Globus pallidus (tissue), 1 donor: Measurements from ENCODE around the gene PECR.
A peak's percentile ranks its signal among the peaks of the same experiment; 100 is the strongest.

Source experiments
- DNase-seq: peaks from one replicate; pipeline ENCODE4 v3.0.0-alpha.2; 2015; ENCODE audit warnings: low spot score

PECR gene

DNA sequence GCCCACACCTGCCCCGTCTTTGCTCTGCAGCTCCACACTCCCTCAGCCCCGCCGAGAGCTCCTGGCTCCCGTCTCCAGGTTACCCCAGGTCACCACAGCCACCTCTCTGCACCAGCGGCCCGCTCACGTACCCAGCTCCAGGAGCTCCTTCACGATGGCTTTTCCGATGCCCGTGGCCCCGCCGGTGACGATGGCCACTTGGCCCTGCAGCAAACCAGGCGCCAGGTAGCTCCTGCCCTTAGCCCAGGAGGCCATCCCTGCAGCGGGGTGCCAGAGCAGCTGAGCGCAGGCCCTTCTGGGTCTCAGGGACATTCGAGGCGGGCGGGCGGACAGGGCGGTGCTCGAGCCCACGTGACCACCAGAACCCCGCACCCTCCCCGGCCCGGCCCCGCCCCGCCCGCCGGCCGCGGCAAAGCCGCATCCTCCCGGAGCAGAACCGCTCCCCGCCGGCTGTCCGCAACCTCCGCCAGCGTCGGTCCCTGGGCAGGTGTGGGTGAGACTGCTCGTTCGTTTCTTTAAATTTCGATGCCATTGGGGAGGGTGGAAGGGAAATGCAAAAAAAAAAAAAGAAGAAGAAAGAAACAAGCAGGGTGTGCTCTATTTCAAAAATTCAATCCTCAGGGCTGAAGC, at the start of gene PECR, which contains the start of gene TMEM169:
PECR (minus strand) TSS at position 323 of the 630 bp plus-strand sequence; CDS start at position 255, 68 bp downstream.
TMEM169 (plus strand) TSS at position 433 of the 630 bp plus-strand sequence. CDS start 14,045 bp downstream, outside the sequence.
- peak; percentile 83 for DNase-seq

DNA sequence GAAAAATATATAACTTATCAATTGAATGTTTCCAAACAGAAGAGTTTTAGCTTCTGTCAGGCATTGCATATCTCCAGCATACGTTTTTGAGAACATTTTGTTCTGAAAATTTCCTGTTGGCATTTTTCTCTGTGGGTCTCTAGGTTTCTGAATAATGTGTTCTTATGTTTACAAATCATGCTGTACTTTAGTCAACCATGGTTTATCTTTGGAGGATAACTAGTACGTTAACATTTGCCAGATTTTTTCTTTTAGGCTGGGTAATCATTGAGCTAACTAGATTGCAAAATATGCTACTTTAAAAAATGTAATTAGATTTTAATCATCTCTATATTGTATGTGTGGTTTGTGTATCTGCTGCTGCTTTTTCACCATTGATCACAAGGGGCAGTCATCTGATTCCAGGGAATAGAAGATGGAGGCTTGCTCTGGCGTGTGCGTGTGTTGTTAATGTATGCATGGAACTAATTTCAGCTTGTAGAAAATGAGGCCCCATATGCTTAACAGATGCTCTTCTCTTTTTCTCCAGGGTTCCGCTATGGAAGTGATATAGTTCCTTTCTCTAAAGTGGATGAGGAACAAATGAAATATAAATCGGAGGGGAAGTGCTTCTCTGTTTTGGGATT, 48.9 kb upstream of the PECR start:
- DNase-seq = no peak

DNA sequence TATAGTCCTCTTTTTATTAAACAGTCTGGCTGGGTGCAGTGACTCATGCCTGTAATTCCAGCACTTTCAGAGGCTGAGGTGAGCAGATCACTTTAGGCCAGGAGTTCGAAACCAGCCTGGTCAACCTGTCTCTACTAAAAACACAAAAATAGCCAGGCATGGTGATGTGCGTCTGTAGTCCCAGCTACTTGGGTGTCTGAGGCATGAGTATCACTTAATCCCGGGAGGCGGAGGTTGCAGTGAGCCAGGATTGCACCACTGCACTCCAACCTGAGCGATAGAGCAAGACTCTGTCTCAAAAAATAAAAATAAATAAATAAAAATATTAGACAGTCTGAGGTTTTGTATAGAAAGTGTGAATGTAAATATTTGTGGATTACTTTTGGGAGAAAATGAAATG, 45.3 kb upstream of the PECR start:
- DNase-seq = no peak

DNA sequence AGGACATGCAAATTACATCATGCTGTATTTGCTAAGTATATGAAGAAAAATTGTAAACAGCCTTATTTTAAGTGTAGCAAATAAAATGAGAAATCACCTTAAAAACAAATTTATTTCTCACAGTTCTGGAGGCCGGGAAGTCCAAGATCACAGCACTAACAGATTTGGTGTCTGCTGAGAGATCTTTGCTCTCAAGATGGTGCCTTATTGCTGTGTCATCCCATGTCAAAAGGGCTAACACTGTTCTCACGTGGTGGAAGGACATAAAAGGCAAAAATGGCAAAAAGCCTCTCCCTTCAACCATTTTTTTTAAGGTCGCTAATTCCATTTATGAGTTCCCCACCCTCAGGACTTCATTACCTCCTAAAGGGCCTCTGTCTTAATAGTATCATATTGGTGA, 39.6 kb upstream of the PECR start:
- no peak for DNase-seq

DNA sequence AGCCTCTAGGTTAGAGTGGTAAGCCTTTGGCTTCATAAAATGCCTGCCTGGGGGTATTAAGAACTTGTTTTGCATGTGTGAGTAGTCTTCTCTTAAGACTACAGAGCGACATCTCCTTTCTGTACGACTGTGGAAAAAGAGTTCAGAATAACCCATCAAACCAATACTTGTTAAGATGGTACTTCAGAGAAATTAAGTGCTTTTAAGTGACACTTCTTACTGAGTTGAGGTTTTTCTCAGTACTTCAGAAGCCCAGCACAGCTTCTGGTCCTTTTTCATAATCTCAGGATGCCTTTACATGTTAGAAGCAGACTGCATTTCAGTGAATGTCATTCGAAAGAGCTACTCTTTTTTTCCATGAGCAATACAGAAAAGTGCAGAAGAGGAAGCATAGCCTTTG, 38.4 kb upstream of the PECR start:
- DNase-seq = no peak

DNA sequence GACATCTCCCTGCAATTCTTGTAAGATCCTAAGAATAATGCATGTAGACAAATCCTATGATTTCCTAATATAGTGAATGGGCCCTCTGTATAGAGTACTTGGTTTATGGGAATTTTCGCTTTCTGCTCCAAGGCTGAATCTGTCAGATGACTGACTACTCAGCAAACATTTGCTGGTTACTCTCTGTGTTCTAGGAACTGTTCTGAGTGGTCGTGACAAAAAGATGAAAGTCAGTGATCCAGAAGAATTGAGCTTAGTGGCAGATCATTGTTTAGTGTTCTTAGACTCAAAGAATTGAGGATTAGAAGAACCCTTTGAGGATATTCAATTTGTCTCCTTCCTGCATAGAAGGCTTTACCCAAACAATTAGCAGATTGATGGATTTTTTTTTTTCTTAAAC, 37.5 kb upstream of the PECR start:
- no peak for DNase-seq

DNA sequence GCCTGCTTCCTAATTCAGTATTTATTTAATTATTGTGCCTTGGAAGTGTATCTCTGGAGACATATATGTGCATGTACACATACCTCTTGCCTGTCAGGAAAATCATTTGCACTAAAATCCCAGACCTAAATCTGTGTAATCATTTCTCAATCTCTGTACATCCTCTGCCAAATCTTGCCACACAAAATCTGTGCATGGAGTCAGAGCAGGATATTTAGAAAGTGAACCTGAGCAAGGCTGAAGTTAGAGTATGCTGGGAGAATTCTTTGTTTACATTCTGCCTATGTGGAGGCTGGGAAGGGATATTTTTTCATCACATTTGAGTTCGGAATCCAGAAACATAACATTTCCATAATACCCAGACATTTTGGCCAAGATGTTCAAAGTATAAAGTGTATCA, 36.9 kb upstream of the PECR start:
- DNase-seq = no peak

DNA sequence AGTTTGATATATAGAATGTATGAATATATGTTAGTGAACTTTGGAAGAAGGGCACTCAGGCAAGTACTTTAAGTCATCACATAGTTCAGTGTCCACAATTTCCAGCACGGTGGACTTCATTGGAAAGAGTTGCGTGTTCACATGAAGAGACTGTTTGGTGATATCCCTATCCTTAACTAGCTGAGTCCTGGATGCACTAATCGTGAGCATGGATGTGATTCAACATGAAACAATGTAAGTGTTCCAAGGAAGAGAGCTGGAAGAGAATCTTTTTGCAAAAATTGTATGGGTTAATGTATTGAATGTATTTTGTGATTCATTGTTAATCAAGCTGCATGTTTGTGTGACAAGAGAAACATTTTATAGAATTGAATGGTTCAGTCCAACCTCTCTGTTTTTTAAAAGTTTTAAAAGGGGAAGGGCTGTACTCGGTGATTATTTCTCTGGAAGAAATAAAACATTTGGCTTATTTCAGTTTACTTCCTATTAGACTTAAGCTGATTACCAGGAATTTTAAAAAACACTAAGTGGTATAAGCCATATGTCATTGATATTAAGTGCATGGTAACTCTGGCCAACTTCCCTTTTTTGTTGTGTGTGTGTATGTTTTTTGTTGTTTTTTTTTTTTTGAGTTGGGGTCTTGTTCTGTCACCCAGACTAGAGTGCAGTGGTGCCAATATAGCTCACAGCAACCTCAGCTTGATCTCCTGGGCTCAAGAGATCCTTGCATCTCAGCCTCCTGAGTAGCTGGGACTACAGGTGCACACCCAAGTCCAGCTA, 36.1 kb upstream of the PECR start:
- no peak for DNase-seq

DNA sequence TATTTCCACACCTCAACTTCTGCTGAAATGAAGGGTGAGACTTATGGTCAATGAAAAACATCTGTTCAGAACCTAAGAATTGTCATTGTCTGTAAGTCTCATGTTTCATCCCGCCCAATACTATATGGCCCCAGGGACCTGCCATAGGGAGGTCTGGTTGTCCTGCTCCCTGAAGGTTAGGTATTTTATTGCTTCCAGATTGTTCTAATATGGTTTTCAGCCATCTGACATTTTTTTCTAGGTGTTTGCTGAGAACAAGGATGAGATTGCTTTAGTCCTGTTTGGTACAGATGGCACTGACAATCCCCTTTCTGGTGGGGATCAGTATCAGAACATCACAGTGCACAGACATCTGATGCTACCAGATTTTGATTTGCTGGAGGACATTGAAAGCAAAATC, 34.8 kb upstream of the PECR start:
- no peak for DNase-seq

DNA sequence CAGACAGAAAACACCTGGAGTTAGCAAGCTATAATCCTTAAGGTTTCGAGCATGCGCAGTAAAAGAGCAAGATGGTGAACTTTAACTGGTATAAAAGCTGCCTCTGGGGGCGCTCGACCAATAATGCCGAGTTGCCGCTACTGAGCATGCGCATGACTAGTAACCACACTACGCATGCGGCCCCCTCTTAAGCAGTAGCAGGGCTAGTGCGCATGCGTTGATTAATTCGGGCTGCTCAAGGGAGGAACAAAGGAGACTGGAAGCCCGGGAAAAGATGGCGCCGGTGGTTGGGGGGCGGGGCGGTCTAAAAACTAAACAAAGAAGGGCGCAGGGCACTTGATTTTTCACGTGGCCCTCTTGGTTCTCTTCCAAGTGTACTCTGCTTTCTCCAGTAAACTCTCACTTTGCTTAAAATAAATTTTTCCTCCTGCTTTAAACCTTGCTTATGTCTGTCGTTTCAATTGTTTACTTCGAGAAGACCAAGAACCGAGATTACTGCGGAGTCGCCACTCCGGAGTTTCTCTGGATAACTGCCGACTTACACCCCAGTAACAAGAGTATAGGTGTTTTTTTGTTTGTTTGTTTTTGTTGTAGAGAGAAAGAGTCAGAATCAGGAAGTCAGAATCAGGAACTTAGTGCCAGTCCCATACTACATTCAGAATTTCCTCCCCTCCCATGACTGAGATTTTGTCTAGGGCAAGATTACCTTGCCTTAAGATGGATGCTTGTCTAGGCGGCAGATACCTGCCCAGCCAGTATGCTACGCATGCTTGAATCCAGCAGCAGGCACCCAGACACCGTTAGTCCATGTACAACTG, 33.3 kb upstream of the PECR start:
- peak; percentile 97 for DNase-seq

DNA sequence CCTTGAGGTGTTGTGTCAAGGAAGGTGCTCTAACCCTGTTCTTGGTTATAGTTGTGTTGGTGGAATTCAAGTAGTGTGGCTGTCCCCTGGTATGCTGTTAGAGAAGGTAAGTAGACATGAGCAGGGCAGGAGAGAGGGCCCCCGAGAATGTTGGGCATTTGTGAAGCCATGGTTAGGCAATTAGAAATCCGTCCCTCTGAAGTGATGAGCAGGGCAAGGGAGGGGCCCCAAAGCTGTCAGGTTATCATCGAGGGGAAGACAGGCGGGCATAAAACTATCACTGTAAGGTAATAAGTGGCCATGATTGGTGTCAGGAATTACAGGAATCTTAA, 32.7 kb upstream of the PECR start:
- no peak for DNase-seq

DNA sequence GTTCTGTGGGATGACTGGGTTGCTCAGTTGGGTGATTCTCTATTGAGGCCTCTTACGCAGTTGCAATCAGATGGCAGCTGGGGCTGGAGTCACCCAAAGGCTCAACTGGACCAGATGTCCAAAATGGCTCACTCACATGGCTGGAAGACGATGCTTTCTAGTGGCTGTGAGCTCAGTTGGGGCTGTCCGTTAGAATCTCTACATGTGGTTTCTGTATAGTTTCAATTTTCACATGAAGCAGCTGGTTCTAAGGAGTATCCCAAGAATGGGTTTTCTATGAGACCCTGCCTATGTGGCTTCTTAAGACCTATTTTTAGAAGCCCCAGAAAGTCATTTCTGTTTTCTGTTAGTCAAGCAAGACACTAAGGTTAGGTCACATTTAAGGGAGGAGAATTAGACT, 32.0 kb upstream of the PECR start:
- DNase-seq = no peak

DNA sequence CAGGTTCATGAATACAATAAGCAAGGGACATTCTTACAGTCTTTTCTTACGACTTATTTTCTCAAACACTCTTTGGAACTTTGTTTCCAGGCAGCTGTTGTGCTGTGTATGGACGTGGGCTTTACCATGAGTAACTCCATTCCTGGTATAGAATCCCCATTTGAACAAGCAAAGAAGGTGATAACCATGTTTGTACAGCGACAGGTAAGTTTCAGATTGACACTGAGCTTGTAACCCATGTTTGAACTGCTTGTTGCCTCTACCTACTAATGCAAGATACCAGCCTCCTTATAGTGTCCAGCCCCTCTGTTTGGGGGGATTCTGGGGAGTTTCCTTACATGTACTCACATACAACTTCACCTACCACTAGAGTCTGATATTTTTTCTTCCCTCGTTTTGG, 31.3 kb upstream of the PECR start:
- no peak for DNase-seq

DNA sequence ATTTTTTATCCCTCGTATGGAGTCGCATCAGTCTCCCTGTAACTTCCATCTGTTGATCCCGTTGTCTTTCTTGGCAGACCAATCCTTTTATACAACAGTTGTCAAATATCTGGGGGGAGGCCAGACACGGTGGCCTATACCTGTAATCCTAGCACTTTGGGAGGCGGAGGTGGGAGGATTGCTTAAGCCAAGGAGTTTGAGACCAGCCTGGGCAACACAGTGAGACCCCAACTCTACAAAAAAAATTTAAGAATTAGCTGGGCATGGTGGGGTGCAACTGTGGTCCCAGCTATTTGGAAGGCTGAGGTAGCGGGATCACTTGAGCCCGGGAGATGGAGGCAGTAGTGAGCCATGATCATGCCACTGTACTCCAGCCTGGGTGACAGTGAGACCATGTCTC, 29.5 kb upstream of the PECR start:
- DNase-seq = no peak

DNA sequence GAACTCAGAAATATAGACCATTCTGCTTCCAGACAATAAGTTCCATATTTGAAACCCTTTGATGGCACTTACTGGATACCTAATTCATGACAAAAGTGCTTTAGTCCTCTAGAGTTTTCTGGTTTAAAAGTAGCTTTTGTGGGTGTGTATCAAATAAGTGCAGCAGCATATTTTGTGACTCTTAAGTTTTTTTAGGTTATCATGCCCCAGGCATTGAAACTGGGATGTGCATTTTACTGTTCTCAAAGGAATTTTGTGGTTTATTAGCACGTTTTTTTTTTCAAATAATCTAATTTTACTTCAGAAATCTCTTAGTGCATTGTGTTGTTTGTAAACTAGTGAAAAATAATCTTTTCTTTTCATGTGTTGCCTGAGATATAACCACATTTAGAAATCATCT, 29.0 kb upstream of the PECR start:
- DNase-seq = no peak

DNA sequence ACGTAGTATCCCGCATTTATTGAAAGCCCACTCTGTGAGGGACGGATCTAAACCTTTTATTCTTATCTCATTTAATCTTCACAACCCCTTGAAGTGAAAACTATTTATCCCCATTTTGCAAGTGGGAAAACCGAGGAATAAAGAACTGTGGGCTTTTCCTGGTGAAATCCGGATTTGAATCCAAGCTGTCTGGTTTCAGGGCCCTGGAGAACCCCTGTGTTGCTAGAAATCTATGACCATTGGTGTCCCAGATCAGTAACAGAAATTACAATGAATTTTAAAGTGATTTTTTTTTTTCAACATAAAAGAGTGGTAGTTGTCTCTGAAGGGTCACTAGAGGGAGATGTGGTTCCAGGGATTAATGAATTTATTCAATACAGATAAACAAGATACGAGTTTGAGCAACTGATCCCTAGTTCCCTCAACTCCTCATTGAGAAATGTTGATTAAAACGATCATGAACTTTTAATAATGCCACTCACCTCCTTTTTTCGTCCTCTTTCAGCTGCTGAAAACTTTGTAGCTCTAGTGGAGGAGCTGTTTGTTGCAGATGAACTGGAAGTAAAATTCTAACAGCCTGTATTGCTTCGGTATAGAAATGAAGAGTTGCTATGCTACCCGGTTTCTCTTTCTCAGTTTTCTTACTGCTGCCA, 28.5 kb upstream of the PECR start:
- no peak for DNase-seq

DNA sequence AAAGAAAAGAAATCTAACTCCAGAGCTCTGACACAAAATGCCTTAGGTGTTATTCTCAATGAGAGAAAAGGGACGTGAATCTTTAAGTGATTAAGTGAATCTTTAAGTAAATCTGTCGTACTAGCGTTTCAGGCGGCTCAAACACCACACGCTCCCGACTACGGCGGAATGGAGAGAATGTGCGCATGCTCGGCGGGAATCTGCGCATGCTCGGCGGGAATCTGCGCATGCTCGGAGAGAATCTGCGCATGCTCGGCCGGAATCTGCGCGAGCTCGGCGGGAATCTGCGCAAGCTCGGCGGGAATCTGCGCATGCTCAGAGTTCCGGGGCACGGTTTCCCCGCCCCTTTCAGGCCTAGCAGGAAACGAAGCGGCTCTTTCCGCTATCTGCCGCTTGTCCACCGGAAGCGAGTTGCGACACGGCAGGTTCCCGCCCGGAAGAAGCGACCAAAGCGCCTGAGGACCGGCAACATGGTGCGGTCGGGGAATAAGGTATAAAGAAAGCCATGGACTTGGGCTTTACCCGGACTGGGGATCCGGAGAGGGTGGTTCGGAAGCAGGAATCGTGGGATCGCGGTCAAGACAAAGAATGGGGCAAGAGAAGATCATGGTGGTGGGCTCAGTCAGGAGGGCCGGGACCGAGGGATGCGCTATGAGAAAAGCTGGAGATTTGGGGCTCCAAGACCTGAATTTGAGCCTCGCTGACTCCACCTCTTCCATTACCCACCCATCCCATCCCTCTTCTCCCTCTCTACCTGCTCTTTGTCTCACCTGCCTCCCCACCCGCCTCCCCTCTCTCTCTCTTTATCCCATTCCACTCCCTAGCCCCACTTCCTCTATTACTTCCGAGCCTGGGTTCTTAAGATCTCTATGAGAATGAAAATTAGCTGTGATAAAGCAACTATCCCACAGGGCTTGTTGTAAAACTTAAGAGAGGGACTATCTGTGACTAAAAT, 27.6 kb upstream of the PECR start, which contains the start of gene XRCC5:
XRCC5 (plus strand) TSS at position 382 of the 955 bp plus-strand sequence; CDS start at position 471, 89 bp downstream.
- DNase-seq = peak; percentile 92

DNA sequence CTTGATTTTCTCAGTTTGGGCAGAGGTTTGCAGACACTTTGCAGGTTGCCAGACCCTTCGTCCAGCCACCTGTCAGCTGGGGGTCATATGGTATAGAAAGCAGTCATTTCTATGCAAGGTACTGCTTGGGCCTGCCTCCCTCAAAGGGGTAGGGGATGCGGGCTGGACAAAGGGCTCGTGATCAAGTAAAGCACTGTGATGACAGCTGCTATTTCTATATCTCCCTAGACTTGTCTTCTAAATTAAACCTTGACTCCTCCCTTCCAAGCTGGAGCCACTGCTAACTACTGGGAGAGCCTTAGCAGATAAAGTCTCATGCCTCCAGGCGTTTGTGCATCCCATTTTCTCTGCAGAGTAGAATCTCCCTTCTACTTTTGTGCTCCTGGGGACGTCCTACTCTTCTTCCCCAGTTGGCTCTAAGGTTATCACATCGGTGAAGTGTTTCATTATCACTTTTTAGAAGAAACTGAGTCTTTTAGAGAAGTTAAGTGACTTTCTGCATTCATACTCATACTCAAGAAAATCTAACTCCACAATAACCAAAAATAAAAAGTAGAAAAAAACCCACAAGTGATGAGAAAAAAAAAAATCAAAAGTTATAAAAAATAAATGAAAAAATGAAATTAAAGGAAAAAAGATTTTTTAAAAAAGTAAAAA, 26.8 kb upstream of the PECR start:
- no peak for DNase-seq

DNA sequence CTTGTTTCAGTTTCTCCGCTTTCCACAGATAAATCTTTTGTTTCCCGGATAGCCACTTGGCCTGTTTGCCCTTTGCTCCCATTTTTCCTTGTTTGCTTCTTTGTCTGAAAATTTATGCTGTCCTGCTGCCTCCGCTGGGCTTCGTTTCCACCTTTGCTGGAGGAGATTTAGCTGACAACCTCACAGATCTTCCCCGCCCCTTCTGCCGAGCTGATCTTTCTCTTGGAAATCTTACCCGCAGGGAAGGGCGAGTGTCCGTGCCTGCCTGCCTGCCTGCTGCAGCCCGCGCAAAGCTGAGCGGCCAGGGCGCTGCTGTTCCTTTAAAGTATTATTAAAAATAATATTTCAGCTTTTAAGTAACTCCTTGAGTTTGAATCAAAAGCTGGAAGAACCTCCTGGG, 26.2 kb upstream of the PECR start:
- no peak for DNase-seq

DNA sequence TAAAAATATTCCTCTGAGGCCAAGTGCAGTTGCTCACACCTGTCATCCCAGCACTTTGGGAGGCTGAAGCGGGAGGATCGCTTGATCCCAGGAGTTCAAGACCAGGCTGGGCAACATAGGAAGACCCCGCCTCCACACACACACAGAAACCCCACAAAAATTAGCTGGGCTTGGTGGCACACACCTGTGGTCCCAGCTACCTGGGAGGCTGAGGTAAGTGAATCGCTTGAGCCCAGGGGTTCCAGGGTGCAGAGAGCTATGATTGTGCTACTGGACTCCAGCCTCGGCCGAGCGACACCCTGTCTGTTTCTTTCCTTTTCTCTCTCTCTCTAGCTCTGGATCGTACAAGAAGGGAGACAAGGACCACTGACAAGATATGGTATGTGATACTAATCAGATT, 25.7 kb upstream of the PECR start:
- no peak for DNase-seq
